A673 (cell line): Measurements from ENCODE around the gene CNTNAP4.

Source experiments
- EZH2 ChIP-seq: fragments of 200-600 bp; sonication (generic); IDR thresholded peaks from 2 replicates; pipeline ENCODE4 v1.6.1; 2017; ENCODE audit warnings: borderline replicate concordance, low read depth, mild to moderate bottlenecking, mixed read lengths, antibody characterized with exemption, low read length; ENCODE audit not compliant: poor library complexity, severe bottlenecking
- TF ChIP-seq, protein P1 (sequence below): fragments of 300-800, 200-600 bp; sonication (generic); conservative IDR thresholded peaks from 2 replicates; pipeline ENCODE4 v1.5.1; 2017; ENCODE audit warnings: low read depth, mild to moderate bottlenecking, antibody characterized with exemption, low read length, moderate library complexity, mixed read lengths

GRCh38 chr16:76280421-76281215, 3.4 kb downstream of the CNTNAP4 start:
- TF ChIP-seq, protein P1, sequence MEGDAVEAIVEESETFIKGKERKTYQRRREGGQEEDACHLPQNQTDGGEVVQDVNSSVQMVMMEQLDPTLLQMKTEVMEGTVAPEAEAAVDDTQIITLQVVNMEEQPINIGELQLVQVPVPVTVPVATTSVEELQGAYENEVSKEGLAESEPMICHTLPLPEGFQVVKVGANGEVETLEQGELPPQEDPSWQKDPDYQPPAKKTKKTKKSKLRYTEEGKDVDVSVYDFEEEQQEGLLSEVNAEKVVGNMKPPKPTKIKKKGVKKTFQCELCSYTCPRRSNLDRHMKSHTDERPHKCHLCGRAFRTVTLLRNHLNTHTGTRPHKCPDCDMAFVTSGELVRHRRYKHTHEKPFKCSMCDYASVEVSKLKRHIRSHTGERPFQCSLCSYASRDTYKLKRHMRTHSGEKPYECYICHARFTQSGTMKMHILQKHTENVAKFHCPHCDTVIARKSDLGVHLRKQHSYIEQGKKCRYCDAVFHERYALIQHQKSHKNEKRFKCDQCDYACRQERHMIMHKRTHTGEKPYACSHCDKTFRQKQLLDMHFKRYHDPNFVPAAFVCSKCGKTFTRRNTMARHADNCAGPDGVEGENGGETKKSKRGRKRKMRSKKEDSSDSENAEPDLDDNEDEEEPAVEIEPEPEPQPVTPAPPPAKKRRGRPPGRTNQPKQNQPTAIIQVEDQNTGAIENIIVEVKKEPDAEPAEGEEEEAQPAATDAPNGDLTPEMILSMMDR = no peak
- no peak for TF ChIP-seq EZH2
